HG02623 (cell line): ENCODE measurements around the gene ACSM2B.
"Not testable (repeated sequence)": the region's sequence is repeated elsewhere in the genome, so short reads cannot be mapped to it uniquely, and the experiment has no call there.

ENCODE experiments used
- ATAC-seq: cut with Tn5 transposase; IDR thresholded peaks from one replicate; pipeline ENCODE4 v1.9.1; 2021; ENCODE audit warnings: moderate library complexity; ENCODE audit not compliant: unreplicated experiment

ACSM2B gene

GRCh38 chr16:20576145-20576544 lies at the start of gene ACSM2B:
Gene ACSM2B, minus strand, starts transcription at chr16:20576367. Its CDS starts 11,522 bp downstream, at chr16:20564845.
- ATAC-seq = not testable (repeated sequence)

GRCh38 chr16:20624882-20625807 lies 49.0 kb upstream of the ACSM2B start:
- ATAC-seq = no peak

GRCh38 chr16:20624205-20624604 lies 48.0 kb upstream of the ACSM2B start:
- ATAC-seq = no peak

GRCh38 chr16:20622498-20622870 lies 46.3 kb upstream of the ACSM2B start:
- no peak for ATAC-seq

- no peak for ATAC-seq
Observed at GRCh38 chr16:20621406-20621805, 45.2 kb upstream of the ACSM2B start.

- ATAC-seq = no peak
Observed at GRCh38 chr16:20620770-20621169, 44.6 kb upstream of the ACSM2B start.

GRCh38 chr16:20620003-20620402 lies 43.8 kb upstream of the ACSM2B start:
- no peak for ATAC-seq

GRCh38 chr16:20617271-20617670 lies 41.1 kb upstream of the ACSM2B start:
- no peak for ATAC-seq

- ATAC-seq = no peak
Observed at GRCh38 chr16:20614186-20615141, 38.3 kb upstream of the ACSM2B start.

GRCh38 chr16:20613481-20614185 lies 37.5 kb upstream of the ACSM2B start:
- ATAC-seq = no peak

GRCh38 chr16:20612551-20613480 lies 36.6 kb upstream of the ACSM2B start:
- ATAC-seq = no peak

GRCh38 chr16:20611975-20612481 lies 35.9 kb upstream of the ACSM2B start:
- no peak for ATAC-seq

- no peak for ATAC-seq
Observed at GRCh38 chr16:20611350-20611902, 35.3 kb upstream of the ACSM2B start.

GRCh38 chr16:20610892-20611349 lies 34.8 kb upstream of the ACSM2B start:
- ATAC-seq = no peak

GRCh38 chr16:20610211-20610891 lies 34.2 kb upstream of the ACSM2B start:
- ATAC-seq = no peak

GRCh38 chr16:20602205-20602604 lies 26.0 kb upstream of the ACSM2B start:
- ATAC-seq = not testable (repeated sequence)

- ATAC-seq = not testable (repeated sequence)
Observed at GRCh38 chr16:20599475-20599874, 23.3 kb upstream of the ACSM2B start.

- ATAC-seq = no peak
Observed at GRCh38 chr16:20598832-20599469, 22.8 kb upstream of the ACSM2B start.
